DMS114 treated with DMSO at 0.1 percent for 48 hours (cell line): ENCODE data around the gene NPDC1.

ENCODE experiments used
- DNase-seq: peaks from one replicate; lab custom pipeline; 2025; ENCODE audit not compliant: unreplicated experiment; lab: John Stamatoyannopoulos, UW

Gene NPDC1

GRCh38 chr9:136995772-136996311 is 50.1 kb downstream of the NPDC1 start:
- DNase-seq: no peak

GRCh38 chr9:136995362-136995761 is 50.6 kb downstream of the NPDC1 start:
- DNase-seq: no peak

GRCh38 chr9:136994888-136995230 is 51.1 kb downstream of the NPDC1 start:
- no peak for DNase-seq

GRCh38 chr9:136994180-136994887 is 51.6 kb downstream of the NPDC1 start:
- no peak for DNase-seq

GRCh38 chr9:136992819-136993369 is 53.1 kb downstream of the NPDC1 start:
- no peak for DNase-seq

- peak; percentile 38 for DNase-seq
These were observed 53.8 kb downstream of the NPDC1 start, which contains the start of gene PAXX for GRCh38 chr9:136991993-136992818. TSS of gene PAXX (plus strand) at chr9:136992422. CDS start at chr9:136992444, 22 bp downstream.

GRCh38 chr9:136990242-136990911 is 55.6 kb downstream of the NPDC1 start:
- DNase-seq: no peak
